ENCODE results near the gene KRTAP19-1. TPM values are rescaled to one million over a fixed set of nuclear protein-coding genes. Genes with fewer than 3 reads are reported as not detected.
A peak's percentile ranks its signal among the peaks of the same experiment; 100 is the strongest.

KRTAP19-1 gene
- total RNA-seq, 1 experiment from 2014 or later = not detected

GRCh38 chr21:30434033-30434631 lies 46.0 kb downstream of the KRTAP19-1 start:
- Histone ChIP-seq H2AFZ (ENCODE audit: low read depth, low read length, poor library complexity, severe bottlenecking) (no peak overlapping the region), H3K79me2 (ENCODE audit: insufficient read depth, low read length) (no peaks in the 10 kb centered on the region), H3K9me3 (ENCODE audit: control insufficient read depth in 1 of 2, insufficient read depth in 1 of 2, low read depth in 1 of 2, low read length in 2 of 2) (peaks cover 5 to 31% of the 10 kb centered on the region in 2 experiments; a peak in 2 of 4 replicates), H3K4me2 (ENCODE audit: low read length) (no peak overlapping the region), H3K27ac (ENCODE audit: low read depth, low read length) (no peak overlapping the region), H3K9me2 (ENCODE audit: insufficient read depth) (no peaks in the 10 kb centered on the region), H3K36me3 (ENCODE audit: control insufficient read depth in 1 of 2, insufficient read depth in 2 of 2, low read length in 2 of 2) (no peaks in the 10 kb centered on the region), H3K9ac (ENCODE audit: low read length) (no peak overlapping the region), H4K20me1 (ENCODE audit: insufficient read depth) (no peaks in the 10 kb centered on the region), H3K4me3 (replicated peaks in 1 of 2; ENCODE audit: low read depth in 1 of 2, low read length in 2 of 2) (no peak overlapping the region), H3K4me1 (ENCODE audit: control insufficient read depth in 1 of 2, insufficient read depth in 2 of 2, low read length in 2 of 2) (no peaks in the 10 kb centered on the region), H3K27me3 (ENCODE audit: insufficient read depth, low read length) (no peaks in the 10 kb centered on the region)
- intact Hi-C loops (cut with micrococcal nuclease) = no loop called here
- TF ChIP-seq ZFX (IDR thresholded peaks at IDR 0.05) = no peak
- no peak for TF ChIP-seq CEBPB (IDR thresholded peaks at IDR 0.05; ENCODE audit: low read depth)
- TF ChIP-seq ELF1 (IDR thresholded peaks at IDR 0.05; ENCODE audit: borderline replicate concordance, low read depth) = no peak
- peak in 2 of 3 experiments; percentile 42 to 48; a peak in 3 of 6 replicates for TF ChIP-seq CTCF (IDR thresholded peaks at IDR 0.05 in 2 of 3, conservative IDR thresholded peaks at IDR 0.05 in 1 of 3; ENCODE audit: borderline replicate concordance in 1 of 3, insufficient read depth in 1 of 3, low read depth in 2 of 3, low read length in 2 of 3)
- no peak for TF ChIP-seq JUND (IDR thresholded peaks at IDR 0.05)
- POLR2A ChIA-PET = no interaction called here
- ATAC-seq = peak; percentile 66
- CTCF ChIA-PET = no interaction called here
- BruUV-seq (replicated peaks) = no TSS peak
- RAD21 ChIA-PET (ENCODE audit: low non-redundant PET in 1 of 2, low total read pairs in 2 of 2, uncharacterized antibody in 2 of 2, unreplicated experiment in 2 of 2) = no interaction called here
- no peak for DNase-seq (ENCODE audit: low read depth, low spot score)

GRCh38 chr21:30430170-30430655 lies 50.0 kb downstream of the KRTAP19-1 start, which contains the start of gene KRTAP13-4:
Gene KRTAP13-4, plus strand, starts transcription at chr21:30430220. Its CDS starts 56 bp downstream, at chr21:30430276.
- no peak for DNase-seq (ENCODE audit: low read depth, low spot score)
- H3K36me3 ChIP-seq (ENCODE audit: control insufficient read depth in 1 of 2, insufficient read depth in 2 of 2, low read length in 2 of 2) = no peaks in the 10 kb centered on the region
- no peak within 1 kb of the TSS for H3K27ac ChIP-seq (ENCODE audit: low read depth, low read length)
- no peak within 1 kb of the TSS for H2AFZ ChIP-seq (ENCODE audit: low read depth, low read length, poor library complexity, severe bottlenecking)
- no peaks in the 10 kb centered on the region for H3K27me3 ChIP-seq (ENCODE audit: insufficient read depth, low read length)
- RAD21 ChIA-PET (ENCODE audit: low non-redundant PET in 1 of 2, low total read pairs in 2 of 2, uncharacterized antibody in 2 of 2, unreplicated experiment in 2 of 2) = no interaction called here
- CTCF ChIA-PET = no interaction called here
- no TSS peak for BruUV-seq (replicated peaks)
- peaks cover 16 to 25% of the 10 kb centered on the region in 2 experiments; a peak in 2 of 4 replicates for H3K9me3 ChIP-seq (ENCODE audit: control insufficient read depth in 1 of 2, insufficient read depth in 1 of 2, low read depth in 1 of 2, low read length in 2 of 2)
- H3K4me3 ChIP-seq (replicated peaks in 1 of 2; ENCODE audit: low read depth in 1 of 2, low read length in 2 of 2) = no peak within 1 kb of the TSS
- no peak within 1 kb of the TSS for H3K4me2 ChIP-seq (ENCODE audit: low read length)
- ATAC-seq = no peak
- POLR2A ChIA-PET = no interaction called here
- H4K20me1 ChIP-seq (ENCODE audit: insufficient read depth) = no peaks in the 10 kb centered on the region
- H3K79me2 ChIP-seq (ENCODE audit: insufficient read depth, low read length) = no peaks in the 10 kb centered on the region
- TF ChIP-seq CTCF (IDR thresholded peaks at IDR 0.05 in 2 of 3, conservative IDR thresholded peaks at IDR 0.05 in 1 of 3; ENCODE audit: borderline replicate concordance in 1 of 3, insufficient read depth in 1 of 3, low read depth in 2 of 3, low read length in 2 of 3) = no peak
- H3K9me2 ChIP-seq (ENCODE audit: insufficient read depth) = no peaks in the 10 kb centered on the region
- intact Hi-C loops (cut with micrococcal nuclease) = no loop called here
- H3K4me1 ChIP-seq (ENCODE audit: control insufficient read depth in 1 of 2, insufficient read depth in 2 of 2, low read length in 2 of 2) = no peaks in the 10 kb centered on the region
- H3K9ac ChIP-seq (ENCODE audit: low read length) = no peak within 1 kb of the TSS

Measured in HCT116 (cell line).